ENCODE results near the gene CCT6B.
"Not testable (repeated sequence)": the region's sequence is repeated elsewhere in the genome, so short reads cannot be mapped to it uniquely, and the experiment has no call there.

Gene CCT6B

DNA sequence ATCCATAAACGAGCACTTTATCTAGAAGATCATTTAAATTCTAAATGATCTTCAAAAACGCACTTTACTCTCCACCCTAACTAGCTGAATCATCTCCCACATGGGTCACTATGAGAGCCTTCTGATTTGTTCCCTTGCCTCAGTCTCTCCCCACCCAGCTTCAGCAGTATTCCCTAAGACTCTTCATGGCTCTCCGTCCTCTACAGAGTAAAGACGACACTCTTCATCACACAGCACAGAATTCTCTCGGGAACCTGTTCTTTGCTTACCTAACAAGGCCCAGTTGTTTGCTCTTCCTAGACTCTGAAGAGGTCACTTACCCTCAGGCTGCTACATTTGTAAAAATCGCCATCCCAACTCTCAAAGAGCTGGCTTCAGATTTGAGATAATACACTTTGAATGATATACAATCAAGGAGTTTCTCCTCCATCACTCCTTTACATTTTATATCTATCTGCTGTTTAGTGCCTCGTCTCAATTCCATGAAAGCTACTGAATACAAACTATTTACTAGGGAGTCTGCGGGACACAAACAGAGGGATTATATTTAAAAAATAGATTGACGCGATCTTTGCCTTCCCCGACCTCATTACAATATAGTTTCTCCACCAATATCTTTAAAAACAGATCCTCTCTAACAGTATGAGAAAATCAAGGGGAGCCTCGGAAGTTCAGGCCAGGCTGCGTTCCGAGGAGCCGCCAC lies 18.5 kb upstream of the CCT6B start:
- FAIRE-seq = no peak

DNA sequence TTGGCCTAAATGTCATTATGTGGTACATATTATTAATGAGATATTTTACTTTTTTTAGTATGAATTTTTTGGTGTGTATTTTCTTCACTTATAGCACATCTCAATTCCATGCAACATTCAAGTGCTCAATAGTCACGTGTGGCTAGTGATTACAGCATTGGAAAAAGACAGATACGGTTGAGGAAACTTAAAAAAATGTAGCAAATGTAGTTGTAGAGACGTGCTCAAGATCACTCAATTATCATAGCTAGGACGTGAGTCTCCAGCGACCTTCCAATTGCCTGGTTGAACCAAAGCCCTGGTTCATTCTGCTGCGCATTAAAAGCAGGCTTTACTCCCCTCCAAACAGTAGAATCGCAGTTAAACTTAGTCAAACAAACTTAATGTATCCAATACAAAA lies 17.9 kb upstream of the CCT6B start:
- no peak for FAIRE-seq

DNA sequence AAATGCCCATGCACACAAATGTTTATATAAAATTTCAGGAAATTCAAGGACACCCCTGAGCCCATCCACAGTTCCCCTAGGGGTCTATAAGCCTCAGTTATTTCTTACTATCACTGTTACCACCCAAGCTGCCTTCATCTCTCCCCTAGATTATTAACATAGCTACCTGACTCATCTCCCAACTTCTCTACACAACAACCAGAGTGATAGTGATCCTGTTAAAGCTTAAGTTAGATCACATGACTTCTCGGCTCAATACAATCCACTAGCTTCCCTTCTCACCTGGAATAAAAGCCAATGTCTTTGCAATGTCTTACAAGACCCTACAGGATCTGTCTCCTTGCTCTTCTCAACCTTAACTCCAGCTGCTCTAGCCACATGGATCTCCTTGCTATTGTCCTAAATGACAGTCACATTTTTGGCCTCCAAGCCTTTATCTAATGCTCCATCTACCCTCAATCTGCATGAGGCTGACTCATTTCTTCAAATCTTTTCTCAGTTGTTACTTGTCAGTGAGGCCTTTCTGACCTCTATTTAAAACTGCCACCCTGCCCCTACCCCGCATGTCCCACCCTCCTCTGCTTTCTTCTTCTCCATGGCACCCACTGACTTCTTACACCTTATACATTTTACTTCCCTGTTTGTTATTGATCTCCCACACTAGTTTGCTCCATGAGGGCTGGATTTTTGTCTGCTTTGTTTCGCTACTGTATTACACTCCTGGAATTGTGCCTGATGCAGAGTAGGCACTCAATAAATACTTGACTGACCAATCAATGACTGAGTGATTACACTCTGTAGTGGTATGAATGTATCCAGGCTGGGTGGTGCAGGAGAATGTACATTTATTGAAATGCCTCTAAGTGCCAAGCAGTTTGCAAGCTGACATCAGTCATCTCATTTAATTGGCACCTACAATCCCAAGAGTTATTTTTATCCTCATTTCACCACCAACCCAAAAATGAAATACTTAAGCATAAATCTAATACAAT lies 13.8 kb upstream of the CCT6B start:
- FAIRE-seq = no peak

DNA sequence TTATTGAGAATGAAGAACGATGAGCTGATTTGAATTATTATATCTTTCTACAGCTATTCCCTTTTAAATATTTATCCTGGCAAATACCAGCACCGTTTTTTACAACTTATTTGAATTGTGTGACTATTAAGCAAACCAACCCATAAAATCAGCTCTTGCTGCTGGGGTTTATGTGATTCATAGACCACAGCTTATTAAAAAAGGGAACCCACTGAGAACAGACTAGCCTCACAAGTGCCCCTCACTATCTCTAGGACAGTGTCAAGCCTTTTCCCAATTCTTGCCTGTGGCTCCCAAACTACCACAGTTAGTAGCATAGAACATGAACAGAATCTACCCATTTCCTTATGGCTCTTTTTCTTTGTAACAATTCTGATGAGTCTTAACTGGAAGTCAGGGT lies 12.9 kb upstream of the CCT6B start:
- FAIRE-seq = no peak

DNA sequence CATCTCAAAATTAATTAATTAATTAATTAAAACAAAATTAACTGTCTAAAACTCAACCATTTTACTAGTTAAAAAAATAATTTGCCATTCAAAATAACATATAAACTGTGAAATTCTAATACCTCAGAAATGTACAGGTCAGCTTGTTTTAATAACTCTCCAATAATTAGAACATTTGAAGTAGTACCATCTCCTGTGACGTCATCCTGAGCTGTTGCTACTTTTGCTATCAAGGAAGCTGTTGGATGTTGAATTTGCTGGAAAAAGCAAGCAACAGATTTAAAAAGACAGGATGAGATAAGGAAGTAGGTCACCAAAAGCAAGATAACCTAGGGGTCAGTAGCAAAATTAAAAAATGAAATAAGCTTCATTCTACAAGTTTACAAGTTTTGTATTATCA lies 2.8 kb downstream of the CCT6B start:
- no peak for FAIRE-seq

DNA sequence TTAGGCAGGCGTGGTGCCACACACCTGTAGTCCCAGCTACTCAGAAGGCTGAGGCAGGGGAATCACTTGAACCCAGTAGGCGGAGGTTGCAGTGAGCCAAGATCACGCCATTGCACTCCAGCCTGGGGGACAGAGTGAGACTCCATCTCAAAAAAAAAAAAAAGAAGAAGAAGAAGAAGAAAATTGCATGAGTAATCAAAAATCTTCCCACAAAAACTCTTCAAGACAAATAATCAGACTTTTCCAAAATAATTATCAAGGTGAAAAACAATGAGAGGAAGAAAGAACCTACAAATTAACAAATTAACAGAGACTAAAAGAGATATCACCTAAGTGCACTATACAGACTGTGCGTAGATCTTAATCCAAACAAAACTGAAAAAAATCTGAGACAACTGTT lies 10.5 kb downstream of the CCT6B start:
- not testable (repeated sequence) for FAIRE-seq

DNA sequence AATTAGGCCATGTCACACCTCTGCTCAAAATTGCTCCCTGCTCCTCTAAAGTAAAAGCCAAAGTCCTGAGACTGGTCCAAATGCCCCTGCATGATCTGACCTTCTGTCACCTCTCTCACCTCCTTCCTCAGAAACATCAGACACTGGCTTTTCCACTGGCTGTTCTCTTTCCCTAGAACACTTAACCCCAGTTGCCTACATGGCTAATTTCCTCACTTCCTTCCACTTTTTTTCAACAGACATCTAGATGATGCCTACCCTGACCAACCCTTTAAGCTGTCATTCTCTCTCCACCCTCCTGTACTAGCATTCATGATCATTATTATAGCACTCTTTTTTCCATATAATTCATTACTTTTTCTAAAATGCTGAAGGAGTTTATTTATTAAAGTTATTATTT lies 31.0 kb downstream of the CCT6B start:
- no peak for FAIRE-seq

DNA sequence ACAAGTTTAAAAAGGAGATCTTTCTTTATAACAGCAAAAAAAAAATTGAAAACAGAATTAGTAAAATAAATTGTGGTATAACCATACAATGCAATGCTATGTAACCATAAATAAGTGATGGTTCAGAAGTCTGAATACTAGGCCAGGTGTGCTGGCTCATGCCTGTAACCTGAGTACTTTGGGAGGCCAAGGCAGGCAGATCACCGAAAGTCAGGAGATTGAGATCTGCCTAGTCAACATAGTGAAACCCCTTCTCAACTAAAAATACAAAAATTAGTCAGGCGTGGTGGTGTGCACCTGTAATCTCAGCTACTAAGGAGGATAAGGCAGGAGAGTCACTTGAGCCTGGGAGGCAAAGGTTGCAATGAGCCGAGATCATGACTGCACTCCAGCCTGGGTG lies 34.6 kb downstream of the CCT6B start:
- FAIRE-seq = no peak

DNA sequence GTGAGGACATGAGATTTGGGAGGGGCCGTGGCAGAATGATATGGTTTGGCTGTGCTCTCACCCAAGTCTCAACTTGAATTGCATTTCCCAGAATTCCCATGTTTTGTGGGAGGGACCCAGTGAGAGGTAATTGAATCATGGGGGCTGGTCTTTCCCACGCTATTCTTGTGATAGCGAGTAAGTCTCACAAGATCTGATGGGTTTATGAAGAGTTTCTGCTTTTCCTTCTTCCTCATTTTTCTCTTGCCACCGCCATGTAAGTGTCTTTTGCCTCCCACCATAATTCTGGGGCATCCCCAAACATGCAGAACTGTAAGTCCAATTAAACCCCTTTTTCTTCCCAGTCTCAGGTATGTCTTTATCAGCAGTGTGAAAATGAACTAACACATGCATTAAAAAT lies 40.6 kb downstream of the CCT6B start:
- no peak for FAIRE-seq

DNA sequence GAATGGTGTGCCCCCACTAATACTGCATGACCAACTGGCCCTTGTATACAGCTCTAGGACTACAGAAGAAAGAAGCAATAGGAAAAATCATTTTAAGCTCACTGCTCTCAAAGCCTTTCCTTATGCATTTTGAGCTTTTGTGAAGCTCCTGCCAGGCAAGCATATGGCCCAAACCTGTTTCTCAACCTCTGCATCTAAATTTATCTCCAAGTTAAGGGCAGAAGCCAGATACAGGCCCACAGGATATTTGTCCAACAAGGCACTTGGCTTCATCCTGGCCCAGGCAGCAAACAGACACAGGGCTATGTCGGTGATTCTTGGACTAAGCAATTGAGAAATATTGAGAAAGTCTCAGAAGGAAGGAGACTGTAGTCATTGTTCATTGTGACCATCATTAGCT lies 43.9 kb downstream of the CCT6B start:
- FAIRE-seq = no peak

DNA sequence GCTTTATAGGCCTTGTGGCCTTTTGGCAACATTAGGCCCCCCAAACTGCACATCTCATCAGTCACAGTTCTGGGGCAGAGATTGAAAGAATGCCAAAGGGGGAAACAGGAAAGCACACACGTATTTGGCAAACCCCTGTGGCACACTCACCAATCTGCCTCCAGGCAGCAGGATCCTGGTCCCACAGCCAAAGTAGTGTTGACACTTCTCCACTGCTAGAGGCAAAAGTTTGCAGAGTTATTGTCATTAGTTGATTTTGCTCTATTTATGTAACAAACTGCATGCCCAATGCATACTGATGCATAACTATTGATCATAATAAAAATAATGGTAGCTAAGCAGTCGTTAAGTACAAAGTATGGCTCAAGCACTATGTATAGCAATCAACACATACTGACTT lies 45.1 kb downstream of the CCT6B start:
- no peak for FAIRE-seq

DNA sequence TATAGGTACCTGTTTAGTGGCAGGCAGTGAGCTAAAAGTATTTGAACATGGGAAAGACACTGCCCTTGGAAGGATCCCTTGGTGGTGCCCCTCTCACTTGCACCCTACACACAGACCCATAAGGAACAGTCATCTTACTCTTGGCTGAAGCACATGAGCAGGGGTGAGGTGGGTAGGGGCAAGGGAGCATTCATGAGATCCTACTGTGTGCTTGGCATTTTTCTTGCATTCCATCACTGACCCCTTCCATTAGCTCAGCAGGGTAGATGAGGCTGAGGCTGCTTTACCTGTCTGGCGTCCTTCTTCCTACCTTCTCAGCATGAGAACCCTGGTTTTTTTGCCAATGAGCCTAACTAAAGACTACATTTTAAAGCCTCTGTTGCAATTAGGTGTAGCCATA lies 48.3 kb downstream of the CCT6B start:
- FAIRE-seq = no peak

DNA sequence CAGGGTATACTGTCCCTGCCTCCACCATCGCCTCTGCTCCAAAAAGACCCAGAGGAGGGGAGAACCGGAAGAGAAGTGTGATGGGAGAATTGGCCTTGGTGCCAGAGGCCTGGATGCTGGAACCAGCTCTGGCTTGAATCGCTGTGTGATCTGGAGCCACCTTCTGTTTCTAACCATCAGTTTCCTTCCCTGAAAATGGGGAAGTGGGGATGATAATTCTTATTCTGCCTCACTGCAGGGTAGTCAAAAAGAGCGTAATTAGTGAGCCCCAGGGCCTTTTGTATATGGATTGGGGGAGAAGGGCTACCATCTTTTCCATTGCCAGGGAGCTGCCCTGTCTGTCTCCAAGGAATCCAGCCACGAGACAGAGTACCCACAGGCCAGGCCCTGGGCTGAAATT lies 52.2 kb downstream of the CCT6B start:
- FAIRE-seq = no peak

DNA sequence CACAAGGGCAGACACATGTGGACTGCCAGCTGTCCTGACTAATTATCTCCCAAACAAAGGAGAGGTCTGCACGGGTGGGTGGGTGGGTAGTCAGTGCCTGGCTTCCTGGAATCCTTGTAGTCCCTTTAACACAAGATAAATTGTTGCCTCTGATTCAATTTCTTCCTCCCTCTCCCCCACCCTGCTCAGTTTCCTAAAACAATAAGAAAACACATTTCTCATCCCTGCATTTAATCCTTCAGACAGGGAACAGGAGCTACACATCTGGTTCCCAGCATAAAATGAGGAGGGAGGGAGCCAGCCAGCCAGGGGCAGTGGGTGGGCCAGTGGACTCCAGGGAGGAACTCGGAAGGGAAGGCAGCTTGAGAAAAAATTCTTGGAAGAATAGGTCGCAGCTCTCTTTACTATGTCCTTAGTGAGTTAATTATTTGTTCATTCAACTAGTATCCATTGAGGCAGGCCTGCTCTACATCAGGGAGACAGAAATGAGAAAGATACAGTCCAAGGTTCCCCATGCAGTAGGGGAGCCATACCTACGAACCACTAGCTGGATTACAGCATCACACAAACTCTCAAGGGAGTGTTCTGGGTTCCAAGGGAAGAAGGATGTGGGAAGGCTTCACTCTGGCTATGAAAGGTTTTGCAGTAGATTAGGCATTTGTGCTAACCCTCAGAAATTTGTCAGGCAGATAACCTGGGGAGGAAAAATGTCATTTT lies 58.3 kb downstream of the CCT6B start:
- no peak for FAIRE-seq

DNA sequence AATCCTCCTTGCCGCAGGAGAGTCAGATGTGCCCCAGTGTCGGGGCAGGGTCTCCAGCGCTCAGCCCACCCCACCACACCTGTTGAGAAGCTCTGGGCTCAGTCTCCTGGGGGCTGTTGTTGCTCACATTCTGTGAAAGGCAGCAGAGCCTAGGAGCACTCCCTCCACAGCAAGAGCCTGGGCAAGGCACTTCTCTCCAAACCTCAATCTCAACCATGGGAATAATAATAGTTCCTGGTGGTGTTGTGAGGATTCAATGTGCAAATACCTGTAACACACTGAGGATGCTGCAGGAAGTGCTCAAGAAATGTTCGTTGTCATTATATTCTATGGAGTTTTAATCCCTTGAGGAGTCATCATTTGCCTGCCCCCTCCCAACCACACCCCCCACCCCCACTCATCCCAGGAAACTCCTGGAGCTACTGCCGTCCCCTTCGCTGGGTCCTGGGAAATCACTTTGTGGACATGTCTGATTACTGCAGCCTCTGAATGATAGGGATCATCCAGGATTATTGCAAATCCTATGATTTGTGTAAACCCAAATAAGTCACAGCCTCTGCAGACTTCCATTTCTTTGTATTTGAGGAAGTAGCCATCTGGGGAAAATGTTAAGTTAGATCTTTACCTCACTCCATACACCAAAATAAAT lies 61.5 kb downstream of the CCT6B start:
- FAIRE-seq = no peak

DNA sequence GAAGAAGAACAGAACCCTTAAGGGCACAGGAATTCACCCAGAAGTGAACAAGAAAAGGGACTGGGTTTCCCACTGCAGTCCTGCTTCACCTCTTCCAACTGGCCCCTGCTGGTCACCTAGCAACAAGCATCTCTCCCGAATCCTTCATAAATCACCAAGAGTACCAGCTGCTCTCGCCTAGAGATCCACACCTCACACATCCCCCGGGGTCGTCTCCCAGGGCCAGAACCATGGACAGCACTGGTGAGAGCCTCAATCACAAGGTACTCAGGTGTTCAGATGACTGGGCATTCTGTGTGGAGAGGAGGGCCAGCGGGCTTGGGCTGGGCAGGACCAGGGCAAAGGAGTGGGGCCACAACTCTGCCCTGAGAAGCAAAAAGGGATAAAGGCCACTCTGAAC lies 65.9 kb downstream of the CCT6B start:
- FAIRE-seq = no peak

DNA sequence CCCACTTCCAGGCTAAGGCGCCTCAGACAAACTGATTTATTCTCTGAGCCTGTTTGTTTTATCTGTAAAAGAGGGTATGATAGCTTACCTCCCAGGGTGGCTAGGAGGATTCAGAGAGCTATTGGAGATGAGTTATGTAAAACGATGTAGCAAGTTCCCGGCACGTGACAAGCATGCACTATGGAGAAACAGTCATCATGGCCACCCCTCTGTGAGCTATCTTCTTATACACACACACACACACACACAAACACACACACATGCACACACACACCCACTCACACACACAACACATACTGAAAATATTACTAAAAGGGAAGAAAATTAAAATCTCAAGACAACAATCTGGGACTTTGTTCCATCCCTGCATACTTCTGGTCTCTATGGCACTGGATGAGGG lies 66.3 kb downstream of the CCT6B start:
- FAIRE-seq = no peak

DNA sequence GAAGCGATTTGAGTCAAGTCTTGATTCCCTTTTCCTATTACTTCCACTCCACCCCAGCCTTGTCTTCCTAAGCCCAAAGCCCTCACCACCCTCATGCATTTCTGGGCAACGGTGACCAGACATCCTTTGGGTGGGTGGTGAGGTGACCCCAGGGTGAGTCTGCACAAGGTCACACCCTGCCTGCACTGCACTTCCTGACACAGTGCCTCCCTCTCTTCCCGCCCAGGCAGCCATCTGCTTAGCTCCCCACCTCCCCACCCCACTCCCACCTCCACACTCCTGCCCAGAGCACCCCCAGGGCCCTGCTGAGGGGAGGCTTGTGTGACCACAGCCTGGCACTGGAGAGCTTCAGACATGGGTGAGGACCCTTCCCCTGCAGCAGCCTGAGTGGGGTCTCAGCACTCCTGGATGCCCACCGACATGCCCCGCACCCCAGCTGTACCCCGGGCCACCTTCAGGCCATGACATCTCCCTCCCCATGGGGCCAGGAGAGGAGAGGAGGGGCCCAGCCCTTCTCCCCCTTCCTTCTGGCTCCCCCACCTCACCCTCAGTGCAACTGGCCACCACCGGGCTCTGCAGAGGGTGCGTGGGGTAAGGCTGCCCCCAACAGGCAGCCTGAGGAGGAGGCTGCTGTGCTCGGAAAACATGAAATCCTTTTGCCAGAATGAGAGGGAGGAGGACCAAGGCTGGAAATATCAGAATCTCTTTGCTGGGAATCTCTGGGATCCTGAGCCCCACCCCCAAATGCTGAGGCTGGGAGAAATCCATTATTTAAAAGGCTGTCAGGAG lies 68.6 kb downstream of the CCT6B start:
- no peak for FAIRE-seq

DNA sequence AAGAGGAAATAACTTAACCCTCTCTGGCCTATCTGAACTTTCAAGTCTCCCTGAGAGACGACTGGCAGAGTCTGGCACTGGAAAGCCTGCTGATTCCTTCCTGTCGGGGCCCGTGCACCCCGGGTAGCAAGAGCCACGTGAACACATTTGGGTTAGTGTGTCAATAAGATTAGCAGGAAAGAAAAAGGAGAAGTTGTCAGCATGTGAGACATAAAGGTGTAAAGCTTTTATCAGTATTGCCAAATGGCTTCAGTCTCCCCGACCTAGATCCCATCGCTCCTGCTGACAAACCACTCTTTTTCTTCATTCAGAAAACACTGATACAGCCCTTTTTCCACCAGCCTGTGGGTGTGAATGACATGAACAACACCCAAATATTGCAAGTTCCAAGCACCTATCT lies 74.4 kb downstream of the CCT6B start:
- FAIRE-seq = no peak

DNA sequence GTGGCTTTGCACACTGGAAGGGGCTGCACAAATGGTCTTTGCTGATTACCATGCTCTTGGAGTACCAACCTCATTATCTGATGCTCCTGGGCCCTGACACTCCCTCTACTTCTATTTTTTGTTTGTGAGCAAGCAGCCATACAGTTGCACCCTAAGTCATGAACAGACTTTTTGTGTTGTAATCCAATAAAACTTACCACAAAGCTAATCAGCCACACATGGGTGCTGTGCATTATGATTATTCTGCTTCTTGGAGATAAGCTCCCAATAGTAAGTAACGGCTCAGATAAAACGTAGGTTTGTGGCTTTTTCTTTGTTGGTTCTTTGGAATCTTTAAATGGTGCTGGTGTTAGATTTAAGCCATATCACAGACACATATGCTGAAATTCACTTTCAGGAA lies 76.2 kb downstream of the CCT6B start:
- FAIRE-seq = no peak

DNA sequence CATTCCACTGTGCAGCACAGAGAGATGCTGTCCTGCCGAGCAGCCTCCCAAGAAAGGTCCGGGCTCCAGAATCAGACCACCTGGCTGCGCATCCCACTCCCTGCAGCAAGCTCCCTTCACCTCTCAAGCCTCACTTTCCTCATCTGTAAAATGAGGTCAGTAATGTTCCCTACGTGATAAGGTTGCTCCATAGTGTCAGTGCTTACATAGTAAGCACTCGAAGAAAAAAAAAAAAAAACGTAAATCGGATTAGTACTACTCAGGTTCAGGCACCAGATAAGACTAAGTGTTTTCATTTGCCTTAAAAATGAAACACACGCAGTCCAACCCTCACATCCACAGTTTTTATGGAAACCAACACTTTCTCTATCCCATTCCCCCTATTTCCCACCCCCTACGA lies 76.7 kb downstream of the CCT6B start:
- FAIRE-seq = no peak
